DMS 273 treated with DMSO at 0.1 percent for 48 hours (cell line): ENCODE results near the gene FBXL13.
"Not testable (repeated sequence)": the region's sequence is repeated elsewhere in the genome, so short reads cannot be mapped to it uniquely, and the experiment has no call there.

ENCODE experiments used
- DNase-seq: peaks from one replicate; lab custom pipeline; 2025; lab: John Stamatoyannopoulos, UW

Gene FBXL13

DNA sequence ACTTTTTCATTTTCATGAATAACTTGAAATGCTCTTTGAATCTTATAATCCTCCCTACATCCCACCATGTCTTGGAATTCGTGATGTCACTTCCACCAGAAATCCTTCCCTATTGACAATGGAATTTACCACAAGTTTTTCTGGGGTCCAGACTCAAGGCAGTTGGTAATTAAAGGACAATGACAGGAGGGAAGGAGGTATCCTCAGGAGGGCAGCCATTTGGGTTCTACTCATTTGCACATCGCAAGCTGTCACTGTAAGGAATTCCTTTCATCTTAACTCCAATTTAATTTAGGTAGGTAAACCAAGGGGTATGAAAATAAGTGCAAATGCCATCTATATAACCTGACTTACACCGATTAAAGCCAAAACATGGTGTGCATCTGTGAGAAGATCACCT lies 139.9 kb downstream of the FBXL13 start:
- DNase-seq: no peak

DNA sequence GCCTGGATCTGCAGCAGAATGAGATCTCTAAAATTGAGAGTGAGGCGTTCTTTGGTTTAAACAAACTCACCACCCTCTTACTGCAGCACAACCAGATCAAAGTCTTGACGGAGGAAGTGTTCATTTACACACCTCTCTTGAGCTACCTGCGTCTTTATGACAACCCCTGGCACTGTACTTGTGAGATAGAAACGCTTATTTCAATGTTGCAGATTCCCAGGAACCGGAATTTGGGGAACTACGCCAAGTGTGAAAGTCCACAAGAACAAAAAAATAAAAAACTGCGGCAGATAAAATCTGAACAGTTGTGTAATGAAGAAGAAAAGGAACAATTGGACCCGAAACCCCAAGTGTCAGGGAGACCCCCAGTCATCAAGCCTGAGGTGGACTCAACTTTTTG lies 140.4 kb downstream of the FBXL13 start:
- no peak for DNase-seq

- no peak for DNase-seq
Measured at GRCh38 chr7:102933763-102934162, 140.8 kb downstream of the FBXL13 start.

- DNase-seq: no peak
Measured at GRCh38 chr7:102931757-102932156, 142.8 kb downstream of the FBXL13 start.

- no peak for DNase-seq
Measured at GRCh38 chr7:102927312-102927933, 147.2 kb downstream of the FBXL13 start.

DNA sequence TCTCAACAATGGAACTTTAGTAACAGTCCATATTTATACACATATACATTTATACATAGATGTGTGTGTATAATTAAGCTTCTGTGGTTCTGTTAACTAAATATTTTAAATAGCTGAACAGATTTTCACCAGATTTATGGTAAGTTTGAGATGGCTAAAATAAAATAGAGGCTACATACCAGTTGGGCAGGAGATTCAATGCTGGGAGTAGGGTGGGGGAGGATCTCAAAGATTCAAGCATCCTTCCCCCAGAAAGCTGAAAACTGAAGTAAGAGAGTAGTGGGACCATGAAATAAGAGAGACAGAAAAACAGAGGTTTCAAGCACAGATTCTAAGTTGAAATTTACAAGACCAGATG lies 147.8 kb downstream of the FBXL13 start:
- no peak for DNase-seq

DNA sequence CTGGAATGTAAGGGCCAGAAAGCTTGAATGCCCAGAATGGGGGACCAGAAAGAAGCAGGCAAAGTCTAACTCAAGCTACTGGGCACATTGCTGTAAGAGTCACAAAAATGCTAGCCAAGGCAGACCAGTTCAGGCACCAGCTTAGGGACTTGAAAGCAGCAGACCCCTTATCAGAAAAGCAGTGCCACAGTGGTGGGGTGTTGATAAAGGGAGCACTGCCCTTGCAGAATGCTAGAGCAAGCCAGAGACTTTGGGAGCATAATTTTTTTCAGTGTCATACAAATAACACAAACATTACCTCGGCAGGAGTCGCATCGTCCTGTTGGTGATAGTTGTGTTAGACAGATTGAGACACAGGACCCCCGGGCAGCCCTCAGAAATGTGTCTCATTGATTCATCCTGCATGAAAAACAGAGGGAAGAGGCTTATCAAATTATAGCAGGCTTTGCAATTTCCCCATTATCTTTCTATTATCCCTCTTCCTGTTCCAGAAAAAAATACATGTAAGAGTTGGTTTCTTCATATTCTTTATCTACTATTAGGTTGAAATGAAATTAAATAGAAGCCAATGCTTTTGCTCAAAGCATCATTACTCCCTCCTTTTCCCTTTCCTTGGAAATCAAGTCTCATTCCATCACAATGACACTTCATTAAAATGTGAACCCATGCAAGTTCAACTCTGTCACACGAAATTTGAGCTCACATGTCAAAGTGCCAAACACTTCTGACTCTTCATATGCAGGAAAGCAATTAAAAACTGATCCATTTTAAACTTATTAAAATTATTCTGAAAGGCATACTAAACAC lies 148.4 kb downstream of the FBXL13 start:
- DNase-seq: no peak

DNA sequence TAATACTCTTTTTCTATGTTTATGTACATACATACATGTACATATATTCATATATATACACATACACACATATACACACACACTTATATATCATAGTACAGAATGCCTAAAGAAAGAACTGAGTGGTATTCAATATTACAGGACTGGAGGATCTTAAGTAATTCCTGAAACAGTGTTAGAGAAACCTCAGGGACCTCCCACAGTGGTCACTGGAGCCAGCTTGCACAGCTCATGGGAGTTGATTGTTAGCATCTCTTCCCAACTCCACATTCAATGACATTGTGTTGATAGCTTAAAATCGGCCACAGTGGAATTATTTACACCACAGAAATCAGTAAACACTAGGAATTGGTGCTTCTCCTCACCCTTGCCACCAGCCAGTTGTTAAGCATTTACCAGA lies 155.8 kb downstream of the FBXL13 start:
- DNase-seq: no peak

- no peak for DNase-seq
Measured at GRCh38 chr7:102917436-102918353, 156.9 kb downstream of the FBXL13 start.

- DNase-seq: no peak
Measured at GRCh38 chr7:102916881-102917280, 157.7 kb downstream of the FBXL13 start.

DNA sequence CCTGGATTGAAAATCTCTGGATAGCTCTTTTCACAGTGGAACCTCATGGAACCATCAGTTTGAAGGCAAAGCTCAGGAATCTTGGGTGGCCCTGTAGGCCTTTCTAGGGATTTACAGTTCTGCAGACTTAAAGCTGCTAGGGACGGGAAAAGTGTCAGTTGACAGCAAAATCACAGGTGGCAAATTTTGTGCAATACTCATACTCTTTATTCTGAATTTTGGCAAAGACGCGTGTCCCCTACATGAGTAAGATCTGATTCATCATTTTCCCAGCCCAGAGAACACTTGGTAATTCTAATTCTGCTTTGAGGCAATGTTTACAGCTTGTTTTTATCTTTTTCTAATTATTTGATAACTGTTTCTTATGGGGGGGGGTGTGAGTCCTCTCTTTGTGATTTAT lies 158.2 kb downstream of the FBXL13 start:
- no peak for DNase-seq

- no peak for DNase-seq
Measured at GRCh38 chr7:102914585-102914984, 160.0 kb downstream of the FBXL13 start.

DNA sequence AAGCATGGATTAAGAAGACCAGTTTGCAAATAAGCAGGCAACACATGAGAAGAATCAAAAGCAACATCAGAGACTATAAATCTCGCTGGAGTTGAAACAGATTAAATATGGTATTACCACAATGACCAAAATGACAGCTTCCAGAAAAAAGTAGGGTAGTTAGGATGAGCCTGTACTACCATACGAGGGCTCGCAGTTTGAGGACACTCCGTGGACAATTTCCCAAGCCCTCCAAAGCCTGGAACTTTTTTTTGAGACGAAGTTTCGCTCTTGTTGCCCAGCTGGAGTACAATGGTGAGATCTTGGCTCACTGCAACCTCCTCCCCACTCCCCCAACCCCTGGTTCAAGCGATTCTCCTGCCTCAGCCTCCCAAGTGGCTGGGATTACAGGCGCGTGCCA lies 160.8 kb downstream of the FBXL13 start:
- no peak for DNase-seq

DNA sequence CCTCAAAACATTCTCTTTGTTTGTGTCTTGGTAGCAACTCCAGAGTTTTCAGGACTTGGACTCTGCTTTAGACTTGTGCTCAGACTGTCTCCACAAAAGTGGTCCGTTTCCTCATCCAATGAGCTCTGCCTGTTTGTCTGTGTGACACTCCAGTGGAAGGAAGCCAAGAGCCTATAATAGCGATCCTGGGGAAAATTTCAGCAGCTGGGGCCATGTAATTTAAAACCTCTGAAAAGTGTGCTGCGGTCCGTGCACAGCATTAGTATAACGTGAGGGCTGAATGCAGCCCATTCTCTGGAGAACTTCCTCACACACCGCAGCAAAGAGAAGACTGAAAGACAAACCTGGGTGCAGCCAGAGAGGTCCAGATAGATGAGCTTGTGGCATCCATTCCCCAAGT lies 161.9 kb downstream of the FBXL13 start, which contains the start of gene LRRC17:
Gene LRRC17, plus strand, starts transcription at position 259 of the 400 bp plus-strand sequence. CDS start 20,914 bp downstream, outside the sequence.
- DNase-seq: peak; percentile 98

- DNase-seq: no peak
Measured at GRCh38 chr7:102908676-102909075, 165.9 kb downstream of the FBXL13 start.

DNA sequence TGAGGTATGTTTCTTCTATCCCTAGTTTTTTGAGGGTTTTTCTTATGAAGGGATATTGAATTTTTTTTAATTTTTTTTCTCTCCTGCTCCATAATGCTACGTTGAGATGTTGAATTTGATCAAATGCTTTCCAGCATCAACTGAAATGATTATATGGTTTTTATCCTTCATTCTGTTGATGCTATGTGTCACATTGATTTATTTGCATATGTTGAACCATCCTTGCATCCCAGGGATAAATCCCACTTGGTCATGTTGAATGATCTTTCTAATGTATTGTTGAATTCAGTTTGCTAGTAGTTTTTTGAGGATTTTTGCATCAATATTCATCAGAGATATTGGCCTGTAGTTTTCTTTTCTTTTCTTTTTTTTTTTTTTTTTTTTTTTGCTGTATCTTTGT lies 171.0 kb downstream of the FBXL13 start:
- DNase-seq: not testable (repeated sequence)

GRCh38 chr7:102902052-102902451 lies 172.5 kb downstream of the FBXL13 start:
- DNase-seq: not testable (repeated sequence)

DNA sequence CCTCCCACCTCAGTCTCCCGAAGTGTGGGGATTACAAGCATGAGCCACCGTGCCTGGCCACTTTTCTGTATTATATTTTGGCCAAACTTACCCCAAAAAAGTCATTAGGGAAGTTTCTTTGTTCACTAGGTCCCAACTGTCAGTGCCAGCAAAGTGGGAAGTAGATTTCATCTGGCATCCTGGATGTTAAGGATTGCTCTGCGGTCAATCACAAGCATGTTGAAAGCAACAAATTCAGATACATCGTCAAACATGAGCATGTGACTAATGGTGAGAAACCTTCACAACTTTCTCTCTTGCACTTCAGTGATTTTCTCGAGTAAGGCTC lies 176.1 kb downstream of the FBXL13 start:
- DNase-seq: no peak

- no peak for DNase-seq
Measured at GRCh38 chr7:102897856-102898531, 176.6 kb downstream of the FBXL13 start.

GRCh38 chr7:102897211-102897631 lies 177.4 kb downstream of the FBXL13 start:
- no peak for DNase-seq

GRCh38 chr7:102896585-102896984 lies 178.0 kb downstream of the FBXL13 start:
- no peak for DNase-seq

GRCh38 chr7:102895602-102896001 lies 179.0 kb downstream of the FBXL13 start:
- DNase-seq: no peak
